ENCODE results near the gene ITSN2.
A peak's percentile ranks its signal among the peaks of the same experiment; 100 is the strongest.
"Not testable (repeated sequence)": the region's sequence is repeated elsewhere in the genome, so short reads cannot be mapped to it uniquely, and the experiment has no call there.

ITSN2 gene

GRCh38 chr2:24360050-24360962, at the start of gene ITSN2:
ITSN2 (minus strand) TSS chr2:24360536; CDS start chr2:24328082, 32,454 bp downstream.
- peak; percentile 87 for DNase-seq

DNA sequence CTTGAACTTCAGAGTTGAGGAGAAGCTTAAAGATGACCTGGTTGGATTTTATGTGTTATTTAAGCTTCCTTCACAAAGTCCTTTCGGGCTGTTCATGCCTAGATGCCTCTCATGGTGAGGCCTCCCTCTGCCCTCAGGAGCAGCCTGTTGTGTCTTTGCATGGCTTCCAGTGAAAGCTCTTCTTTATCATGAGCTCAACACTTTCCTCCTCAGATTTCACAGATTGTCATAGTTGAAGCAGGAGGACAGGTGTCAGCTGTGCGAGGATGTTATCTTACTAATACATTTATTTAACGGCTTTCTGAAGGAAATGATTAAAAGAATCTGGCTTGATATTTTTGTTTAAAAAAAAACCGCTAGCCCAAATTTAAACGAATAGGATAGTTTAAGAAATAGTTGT, 48.8 kb upstream of the ITSN2 start:
- no peak for DNase-seq

DNA sequence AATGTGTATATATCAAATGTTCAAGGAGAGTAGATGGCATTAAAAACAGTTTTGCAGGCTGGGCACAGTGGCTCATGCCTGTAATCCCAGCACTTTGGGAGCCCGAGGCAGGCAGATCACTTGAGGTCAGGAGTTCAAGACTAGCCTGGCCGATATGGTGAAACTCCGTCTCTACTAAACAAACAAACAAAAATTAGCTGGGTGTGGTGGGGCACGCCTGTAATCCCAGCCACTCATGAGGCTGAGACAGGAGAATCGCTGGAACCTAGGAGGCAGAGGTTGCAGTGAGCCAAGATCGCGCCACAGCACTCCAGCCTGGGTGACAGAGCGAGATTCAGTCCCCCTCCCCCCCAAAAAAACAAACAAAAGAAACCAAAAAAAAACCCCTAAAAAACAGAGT, 48.4 kb upstream of the ITSN2 start:
- DNase-seq, result not testable (repeated sequence)

- DNase-seq, result no peak
Measured at GRCh38 chr2:24404491-24404921, 44.2 kb upstream of the ITSN2 start.

DNA sequence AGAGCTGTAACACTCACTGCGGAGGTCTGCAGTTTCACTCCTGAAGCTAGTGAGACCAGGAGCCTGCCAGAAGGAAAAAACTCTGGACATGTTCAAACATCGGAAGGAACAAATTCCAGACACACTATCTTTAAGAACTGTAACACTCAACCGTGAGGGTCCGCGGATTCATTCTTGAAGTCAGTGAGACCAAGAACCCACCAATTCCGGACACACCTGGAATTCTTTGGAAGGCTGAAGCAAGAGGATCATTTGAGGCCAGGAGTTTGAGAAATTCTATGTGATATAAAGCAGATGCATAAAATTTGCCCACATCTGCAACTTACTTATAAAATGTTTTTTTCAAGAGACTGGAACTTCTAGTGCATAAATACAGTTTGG, 43.5 kb upstream of the ITSN2 start:
- DNase-seq, result no peak

- DNase-seq, result no peak
Measured at GRCh38 chr2:24403168-24403831, 43.0 kb upstream of the ITSN2 start.

DNA sequence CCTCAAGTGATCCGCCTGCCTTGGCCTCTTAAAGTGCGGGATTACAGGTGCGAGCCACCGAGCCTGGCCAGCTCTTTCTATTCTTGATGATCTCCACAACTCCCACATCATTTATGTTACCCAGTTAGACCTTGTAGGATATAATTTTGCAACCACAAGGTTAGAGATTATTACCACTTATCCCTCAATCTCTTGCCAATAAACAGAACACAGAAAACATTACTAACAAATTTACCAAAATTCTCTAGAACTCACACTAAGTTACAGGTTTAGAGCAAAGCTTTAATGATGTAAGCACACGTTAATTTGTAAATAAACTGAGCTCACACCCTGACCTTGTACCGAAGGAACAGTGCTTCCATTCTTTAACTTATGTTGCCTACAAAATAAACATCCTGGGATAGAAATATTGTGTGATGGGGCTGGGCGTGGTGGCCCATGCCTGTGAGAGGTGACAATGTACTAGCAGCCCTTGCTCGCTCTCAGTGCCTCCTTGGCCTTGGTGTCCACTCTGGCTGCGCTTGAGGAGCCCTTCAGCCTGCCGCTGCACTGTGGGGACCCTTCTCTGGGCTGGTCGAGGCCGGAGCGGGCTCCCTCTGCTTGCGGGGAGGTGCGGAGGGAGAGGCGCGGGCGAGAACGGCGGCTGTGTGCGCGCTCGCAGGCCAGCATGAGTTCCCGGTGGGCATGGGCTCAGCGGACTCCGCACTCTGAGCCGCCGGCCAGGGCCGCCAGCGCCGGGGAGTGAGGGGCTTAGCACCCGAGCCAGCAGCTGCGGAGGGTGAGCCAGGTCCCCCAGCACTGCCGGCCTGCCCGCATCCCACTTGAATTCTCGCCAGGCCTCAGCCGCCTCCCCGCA, 42.1 kb upstream of the ITSN2 start:
- no peak for DNase-seq

DNA sequence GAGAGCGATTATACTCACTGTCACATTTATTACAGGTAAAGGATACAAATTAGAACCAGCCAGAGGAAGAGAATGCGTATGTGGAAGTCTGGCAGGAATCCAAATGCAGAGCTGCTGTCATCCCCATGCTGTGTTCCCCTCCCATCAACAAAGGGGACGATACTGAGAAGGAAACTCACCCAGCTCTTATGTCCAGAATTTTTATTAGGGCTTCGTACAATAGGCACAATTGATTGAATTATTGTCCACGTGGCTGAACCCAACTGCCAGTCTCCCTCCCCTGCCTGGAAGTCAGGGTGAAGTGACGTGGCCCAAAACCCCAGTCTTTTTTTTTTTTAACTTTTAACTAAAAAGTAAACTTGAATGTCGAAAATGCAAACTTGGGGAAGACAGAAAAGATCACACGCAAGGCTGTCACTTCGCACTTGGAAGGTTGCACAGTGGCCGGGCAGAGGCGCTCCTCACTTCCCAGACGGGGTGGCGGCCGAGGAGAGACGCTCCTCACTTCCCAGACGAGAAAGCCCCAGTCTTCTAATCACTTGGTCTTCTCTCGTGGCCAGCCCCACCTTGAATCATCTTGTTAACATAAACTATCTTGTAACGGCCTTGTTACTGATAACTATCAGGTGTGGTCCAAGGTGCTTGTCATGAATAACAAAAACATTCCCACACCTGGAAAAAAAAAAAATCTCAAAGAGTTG, 40.0 kb upstream of the ITSN2 start:
- DNase-seq, result no peak

DNA sequence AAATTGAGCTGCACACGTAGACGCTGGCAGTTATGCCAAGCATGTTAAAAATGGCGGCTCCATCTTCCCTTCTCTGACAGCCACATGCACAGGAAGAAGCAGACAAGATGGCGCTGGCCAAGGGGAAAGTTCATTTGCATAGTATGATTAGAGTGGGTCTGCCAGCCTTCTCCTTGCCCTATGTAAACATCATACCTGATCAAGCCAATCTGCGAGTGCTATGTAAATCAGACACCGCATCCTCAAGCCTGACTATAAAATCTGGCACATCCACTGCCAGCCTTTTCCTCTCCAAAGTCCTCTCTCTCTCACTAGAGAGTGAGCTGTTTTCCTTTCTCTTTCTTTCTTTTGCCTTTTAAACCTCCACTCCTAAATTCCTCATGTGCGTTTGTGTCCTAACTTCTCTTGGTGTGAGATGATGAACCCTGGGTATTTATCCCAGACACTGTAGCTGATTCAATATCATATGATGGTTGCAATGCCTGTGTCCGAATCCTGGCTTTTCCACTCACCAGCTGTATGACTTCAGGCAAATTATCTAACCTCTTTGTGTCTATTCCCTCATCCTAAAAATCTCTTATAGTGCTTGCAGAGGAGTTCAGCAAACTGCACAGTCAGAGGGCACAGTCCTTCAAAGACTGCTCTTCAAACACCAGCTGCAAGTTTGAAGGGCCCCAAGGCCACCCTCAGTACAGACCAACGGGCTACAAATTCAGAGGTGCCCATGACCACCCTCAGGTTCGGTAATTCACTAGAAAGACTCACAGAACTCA, 39.3 kb upstream of the ITSN2 start:
- DNase-seq, result no peak

- DNase-seq, result no peak
Measured at GRCh38 chr2:24394998-24395397, 34.7 kb upstream of the ITSN2 start.

DNA sequence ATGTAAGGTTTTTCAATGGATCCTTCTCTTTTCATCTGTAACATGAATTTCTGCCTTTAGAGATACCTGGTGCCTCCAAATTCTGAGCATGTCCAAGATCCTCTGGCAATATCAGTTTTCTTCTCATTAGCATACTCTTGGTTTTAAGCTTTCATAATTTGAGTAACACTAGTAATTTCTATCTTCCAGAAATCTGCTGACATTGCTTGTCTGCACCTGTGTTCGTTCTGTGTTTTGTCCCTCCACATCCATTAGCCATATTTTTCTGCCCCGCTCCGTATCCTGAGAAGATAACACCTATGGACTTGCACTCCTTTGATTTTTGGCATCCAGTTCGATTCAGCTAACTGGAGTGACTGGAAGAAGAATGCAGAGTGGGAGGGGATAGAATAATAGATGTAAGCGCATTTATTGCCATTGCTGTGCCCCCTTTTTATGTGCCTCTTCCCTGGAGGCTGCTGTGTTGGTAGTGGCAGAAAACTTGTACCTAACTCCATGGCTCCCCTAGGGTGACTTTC, 32.3 kb upstream of the ITSN2 start:
- no peak for DNase-seq

- DNase-seq, result no peak
Measured at GRCh38 chr2:24385366-24385765, 25.0 kb upstream of the ITSN2 start.

DNA sequence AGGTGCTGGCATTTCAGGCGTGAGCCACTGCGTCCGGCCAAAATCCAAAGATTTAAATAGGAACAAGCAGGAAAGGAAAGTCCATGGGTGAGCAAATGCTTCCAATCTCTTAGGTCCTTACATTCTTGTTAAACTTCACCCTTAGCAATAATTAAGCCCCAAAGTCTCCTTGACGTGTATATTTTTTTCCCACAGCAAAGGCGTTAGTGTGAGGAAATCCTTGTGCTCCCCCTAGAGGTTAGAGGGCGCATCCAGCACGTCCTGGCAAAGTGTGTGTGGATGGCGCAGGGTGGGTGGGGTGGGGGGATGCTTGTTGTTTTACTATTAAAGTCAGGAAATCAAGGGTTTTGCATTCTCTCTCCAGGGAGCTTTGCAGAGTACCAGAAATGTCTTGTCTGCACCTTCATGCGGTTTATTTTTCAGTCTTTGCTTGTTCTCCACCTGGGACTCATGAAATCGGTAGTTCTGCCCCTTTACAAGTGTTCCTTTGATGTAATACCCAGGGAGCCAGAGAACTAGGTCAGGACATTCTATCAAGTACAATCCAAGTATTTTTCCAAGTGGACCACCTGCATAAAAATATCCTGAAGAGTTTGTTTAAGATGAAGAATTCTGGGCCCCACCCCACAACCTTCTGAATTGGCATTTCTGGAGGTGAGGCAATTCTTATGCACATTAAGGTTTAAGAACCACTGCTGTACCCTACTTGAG, 22.2 kb upstream of the ITSN2 start:
- DNase-seq, result peak; percentile 56

- DNase-seq, result no peak
Measured at GRCh38 chr2:24380820-24381219, 20.5 kb upstream of the ITSN2 start.

DNA sequence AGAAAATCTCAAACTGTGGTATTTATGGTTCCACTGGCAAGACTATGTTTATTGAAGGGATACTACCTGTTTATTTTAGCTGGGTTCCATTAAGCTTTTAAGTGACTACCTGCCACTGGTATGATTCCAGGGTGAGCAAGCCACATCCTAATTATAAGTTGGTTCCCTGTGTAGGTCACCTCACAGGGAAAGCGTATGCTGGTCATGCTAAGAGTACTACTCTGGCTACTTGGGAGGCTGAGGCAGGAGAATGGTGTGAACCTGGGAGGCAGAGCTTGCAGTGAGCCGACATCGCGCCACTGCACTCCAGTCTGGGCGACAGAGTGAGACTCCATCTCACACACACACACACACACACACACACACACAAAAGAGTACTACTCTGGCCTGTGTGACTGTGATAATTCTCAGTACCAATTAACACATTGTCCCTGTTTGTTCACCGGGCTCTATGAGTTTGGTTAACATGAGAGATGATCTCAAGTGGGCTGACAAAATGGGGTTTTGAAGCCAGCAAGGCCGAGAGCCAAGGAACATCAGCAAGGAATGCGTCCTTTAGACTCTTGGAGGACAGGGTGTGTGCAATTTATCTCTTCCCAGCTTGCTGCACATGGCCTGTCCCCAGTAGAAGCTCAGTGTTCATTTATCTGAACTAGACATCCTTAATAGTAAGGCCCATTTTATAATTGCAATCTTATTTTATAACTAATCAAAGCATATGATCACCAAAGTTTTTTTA, 15.2 kb upstream of the ITSN2 start:
- no peak for DNase-seq

DNA sequence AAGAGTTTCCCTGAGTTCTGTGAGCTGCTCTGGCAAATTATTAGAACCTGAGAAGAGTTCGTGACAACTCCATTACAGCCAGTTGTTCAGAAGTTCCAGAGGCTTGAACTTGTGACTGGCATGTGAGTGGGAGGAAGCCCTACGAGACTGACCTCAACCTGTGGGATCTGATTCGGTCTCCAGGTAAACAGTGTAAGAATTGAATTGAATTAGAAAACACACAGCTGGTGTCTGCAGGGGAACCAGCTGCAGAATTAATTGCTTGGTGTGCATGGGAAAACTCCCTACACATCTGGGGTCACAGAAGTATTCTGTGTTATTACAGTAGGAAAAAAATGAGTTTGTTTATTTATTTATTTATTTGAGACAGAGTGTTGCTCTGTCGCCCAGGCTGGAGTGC, 14.0 kb upstream of the ITSN2 start:
- DNase-seq, result no peak

GRCh38 chr2:24372033-24372432, 11.7 kb upstream of the ITSN2 start:
- no peak for DNase-seq

GRCh38 chr2:24365826-24366225, 5.5 kb upstream of the ITSN2 start:
- DNase-seq, result no peak

DNA sequence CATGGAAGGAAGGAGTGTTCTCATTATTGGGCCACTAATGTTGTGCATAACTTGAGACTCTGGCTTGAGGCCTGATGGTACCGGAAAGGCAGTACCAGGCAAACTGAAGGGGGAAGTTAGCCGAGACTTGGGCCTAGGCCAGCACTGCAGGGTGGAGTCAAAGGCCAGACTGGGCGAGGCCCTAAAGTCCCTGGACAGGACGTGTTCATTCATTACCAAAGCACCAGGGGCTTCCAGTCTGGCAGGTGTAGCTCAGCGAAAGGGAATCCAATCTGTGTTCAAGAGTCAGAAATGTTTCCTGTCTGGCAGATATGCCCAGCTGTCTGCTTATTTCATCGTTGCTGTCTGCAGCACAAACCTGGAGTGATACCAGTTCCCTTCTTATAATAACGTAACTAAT, 4.7 kb upstream of the ITSN2 start:
- peak; percentile 54 for DNase-seq

GRCh38 chr2:24363301-24363700, 3.0 kb upstream of the ITSN2 start:
- no peak for DNase-seq
